Activated gamma-delta T cell treated with Interleukin-2 at 50 U/mL for 16 hours (primary cell): ENCODE results near the gene EXOC6B.

Source experiments
- DNase-seq: peaks from one replicate; pipeline ENCODE4 v3.0.0-alpha.2; 2020

Gene EXOC6B

DNA sequence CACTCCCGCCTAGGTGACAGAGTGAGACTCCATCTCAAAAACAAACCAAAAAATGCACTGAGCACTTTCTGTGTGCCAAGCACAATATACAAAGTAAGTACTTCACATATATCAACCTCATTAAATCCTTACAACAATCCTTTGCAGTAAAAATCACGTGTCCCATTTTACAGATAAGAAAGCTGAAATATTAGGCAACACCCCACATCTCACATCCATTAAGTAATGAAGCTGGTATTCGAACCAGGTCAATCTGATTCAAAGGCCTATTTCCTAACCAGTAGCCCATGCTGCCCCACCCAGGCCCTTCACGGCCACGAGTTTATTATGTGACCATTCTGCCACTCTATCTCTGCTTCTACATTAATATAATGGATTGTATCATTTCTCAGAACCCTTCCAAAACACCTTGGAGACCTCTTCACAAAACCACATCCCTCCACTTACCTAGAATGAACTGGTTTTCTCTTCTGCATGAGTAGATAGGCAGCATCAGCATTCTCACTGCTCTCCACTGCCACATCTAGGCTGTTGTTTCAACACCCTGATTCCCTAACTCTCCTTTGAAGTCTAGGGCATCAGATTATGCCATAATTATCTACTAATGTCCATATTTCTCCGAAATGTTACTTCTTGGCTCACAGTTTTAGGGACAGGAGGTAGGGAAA is 3.1 kb upstream of the EXOC6B start:
- no peak for DNase-seq

DNA sequence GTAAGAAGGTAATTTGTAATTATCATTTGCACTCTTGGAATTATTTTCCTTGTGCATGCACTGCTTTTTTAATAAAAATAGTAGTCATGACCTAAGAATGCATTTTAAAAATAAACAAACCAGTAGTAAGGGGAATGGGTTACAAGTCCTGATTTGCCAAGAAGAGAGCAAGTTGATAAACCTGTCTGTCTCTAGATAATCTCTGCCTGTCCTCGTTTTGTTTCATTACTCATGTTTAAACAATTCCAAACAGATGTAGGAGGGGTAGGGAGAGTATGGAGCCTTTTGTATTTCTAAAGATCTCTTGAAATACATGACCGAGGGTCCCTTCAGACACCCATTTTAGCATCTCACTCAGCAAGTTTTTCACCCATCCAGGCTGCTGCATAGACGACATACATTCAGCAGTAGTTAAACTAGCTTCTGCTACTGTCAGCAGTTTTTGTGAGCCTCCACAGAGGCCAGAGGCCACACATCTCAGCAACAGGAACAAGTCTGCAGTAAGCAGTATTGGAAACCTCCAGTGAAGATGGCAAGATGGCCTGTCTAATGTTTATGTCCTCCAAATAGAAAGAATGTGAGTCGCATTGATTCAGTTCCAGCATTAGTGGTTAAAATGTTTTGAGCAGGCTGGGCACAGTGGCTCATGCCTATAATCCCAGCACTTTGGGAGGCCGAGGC is 2.3 kb upstream of the EXOC6B start:
- no peak for DNase-seq

DNA sequence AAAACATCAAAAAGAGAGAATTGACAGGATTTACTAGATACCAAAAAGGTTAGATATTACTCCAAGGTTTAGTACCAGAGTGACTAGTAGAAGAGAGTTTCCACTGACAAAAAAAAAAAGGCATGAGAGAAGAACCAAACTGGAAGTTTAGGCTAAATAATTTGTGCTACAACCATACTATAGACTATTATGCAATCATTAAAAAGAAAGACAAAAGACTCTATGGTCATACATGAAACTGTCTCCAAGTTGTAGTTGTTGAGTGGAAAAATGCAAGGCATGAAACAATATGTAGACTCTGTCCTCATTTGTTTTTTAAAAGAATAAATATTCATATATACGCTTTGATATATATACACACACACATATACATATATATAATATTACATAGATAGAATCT is 1.7 kb upstream of the EXOC6B start:
- DNase-seq = no peak

DNA sequence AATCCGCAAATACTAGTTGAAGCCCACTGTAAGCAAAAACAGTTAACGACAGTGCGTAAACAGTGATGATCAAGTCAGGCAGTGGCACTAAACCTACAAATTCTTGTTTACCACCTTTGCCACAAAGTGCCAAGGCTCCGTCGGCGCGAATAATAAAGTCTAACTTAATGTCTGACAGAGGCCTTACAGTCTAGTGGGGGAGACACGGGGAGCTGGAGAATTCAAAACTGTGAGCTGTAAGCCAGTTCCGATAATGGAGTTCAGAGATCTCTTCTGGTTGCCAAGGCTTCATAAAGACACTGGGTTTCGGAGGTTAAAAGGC is 284 bp upstream of the EXOC6B start:
- DNase-seq = no peak

DNA sequence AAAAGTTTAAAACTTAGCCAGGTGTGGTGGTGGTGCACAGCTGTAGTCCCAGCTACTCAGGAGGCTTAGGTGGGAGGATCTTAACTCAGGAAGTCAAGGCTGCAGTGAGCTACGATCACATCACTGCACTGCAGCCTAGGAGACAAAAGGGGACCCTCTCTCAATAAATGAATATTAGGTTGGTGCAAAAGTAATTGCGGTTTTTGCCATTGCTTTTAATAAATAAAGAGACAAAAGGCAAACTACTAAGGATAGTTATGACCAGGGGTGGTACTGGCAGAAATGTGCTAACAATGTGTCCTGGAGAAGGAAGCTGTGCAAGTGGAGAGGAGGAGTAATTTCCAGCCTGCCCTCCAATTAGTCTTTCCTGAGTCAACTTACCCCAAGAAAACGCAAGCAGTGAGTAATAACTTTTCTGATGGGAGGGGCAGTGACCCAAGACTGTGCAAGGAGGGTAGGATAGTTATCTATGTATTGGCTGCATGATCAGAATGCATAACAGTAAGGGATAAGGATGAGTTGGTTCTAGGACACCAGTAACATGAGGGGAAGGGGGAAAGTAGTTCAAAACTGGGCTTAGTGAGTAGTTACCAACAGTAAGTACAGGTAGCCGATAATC is 1.5 kb downstream of the EXOC6B start:
- DNase-seq = no peak

DNA sequence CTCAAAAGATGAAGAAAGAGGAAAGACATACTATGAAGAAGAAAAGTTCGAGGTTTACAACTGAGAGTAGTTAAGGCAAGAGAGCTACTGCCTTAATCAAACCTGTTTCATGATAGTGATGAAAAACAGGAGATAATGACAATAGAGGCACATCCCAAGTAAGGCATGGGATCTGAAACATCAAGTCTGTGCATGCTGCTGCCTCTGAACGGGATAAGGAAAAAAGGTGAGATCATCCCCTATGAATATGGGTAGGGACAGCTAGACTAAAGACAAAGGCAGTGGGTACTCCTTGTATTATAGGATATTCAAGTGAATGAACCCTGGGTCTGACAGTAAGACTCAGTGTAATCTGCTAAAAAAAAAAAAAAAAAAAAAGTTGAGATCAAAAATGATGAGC is 3.0 kb downstream of the EXOC6B start:
- no peak for DNase-seq

DNA sequence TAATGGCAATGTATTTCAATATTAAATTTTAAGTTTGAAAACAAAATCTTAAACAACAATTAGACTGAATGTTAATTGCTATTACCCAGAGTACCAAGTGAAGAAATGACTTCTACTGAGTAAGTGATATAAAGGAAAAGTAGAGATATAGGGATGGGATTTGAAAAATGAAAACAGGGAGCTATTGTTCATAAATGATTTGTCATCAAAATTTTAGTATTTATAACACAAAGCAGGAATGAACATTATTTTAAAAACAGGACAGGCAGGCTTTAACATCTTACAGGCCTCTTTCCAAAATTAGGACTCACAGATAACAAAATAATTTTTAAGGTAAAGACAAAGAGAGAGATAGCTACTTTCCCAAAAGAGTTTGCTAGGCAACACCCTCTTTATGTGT is 3.9 kb downstream of the EXOC6B start:
- no peak for DNase-seq

DNA sequence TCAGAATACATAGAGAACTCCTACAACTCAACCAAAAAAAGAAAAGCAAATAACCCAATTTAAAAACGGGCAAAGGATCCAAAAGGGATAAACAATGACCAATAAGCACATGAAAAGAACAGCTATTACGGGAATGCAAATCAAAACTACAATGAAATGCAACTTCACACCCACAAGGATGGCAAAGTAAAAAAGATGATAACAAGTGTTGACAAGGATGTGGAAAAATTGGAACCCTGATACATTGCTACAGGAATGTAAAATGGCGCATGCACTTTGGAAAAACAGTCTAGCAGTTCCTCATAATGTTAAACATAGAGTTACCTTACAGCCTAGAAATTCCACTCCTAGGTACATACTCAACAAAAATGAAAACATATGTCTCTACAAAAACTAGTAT is 4.7 kb downstream of the EXOC6B start:
- no peak for DNase-seq

DNA sequence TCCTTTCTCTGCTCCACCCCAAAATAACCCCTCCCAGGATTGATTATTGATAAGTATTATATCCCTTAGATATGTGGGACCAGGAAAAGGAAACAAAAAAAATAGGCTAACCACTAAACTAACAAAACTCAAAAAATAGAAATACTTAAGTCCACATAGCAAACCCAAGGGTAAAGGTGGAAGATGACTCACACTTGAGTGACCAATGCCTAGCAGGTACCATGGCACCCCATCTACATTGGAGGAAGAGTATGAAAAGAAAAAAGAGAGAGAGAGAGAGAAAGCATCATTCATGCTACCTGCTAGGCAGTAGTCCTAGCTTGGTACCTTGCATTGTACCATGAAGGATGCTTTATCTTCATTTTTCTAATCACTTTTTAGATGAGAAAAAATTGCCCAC is 6.3 kb downstream of the EXOC6B start:
- DNase-seq = no peak

DNA sequence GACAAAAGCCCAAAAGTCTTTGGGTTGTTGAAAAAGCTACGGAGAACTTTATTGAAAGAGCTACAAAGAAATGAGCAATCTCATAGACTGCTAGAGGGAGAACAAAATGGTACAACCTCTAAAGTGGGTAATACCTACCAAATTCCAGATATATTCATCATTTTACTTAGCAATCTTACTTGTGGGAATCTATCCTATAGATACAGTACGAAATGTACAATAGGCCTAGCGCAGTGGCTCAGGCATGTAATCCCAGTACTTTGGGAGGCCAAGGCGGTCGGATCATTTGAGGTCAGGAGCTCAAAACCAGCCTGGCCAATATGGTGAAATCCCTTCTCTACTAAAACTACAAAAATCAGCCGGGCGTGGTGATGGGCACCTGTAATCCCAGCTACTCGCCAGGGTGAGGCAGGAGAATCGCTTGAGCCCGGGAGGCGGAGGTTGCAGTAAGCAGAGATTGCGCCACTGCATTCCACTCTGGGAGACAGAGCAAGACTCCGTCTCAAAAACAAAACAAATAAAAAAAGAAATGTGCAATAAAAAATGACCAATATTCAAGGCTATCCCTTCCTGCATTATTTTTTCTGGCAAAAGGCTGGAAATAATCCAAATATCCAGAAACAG is 10.1 kb downstream of the EXOC6B start:
- no peak for DNase-seq

DNA sequence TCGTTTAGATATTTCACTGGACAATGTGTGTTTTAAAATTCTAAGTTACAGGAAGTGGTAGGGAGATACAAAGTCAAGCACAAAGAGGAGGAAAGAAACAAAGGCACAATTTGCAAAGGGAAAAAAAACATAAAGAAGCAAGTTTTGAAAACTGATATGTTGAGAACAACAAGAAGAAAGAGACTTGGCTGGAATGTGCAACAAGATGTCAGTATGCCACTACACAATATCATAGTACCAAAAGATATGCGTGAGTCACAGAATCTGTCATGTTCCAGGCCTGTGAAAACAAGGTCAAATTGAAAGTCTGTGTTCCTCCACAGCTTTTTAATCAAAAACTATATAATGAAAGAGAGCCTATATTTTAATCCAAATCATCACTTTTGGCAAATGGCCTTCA is 12.0 kb downstream of the EXOC6B start:
- DNase-seq = no peak

DNA sequence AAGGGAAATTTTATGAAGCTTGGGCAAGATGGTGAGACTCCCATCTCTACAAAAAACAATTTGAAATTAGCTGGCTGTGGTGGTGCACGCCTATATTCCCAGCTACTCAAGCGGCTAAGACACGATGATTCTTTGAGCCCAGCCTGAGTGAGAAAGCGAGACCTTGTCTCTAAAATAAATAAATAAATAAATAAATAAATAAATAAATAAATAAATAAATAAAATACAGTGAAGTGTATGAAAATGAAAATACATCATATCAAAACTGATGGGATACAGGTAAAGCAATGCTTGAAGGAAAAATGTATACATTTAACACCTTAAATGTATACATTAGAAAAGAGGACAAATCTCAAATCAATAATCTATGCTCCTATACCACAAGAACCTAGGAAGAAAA is 15.7 kb downstream of the EXOC6B start:
- no peak for DNase-seq

DNA sequence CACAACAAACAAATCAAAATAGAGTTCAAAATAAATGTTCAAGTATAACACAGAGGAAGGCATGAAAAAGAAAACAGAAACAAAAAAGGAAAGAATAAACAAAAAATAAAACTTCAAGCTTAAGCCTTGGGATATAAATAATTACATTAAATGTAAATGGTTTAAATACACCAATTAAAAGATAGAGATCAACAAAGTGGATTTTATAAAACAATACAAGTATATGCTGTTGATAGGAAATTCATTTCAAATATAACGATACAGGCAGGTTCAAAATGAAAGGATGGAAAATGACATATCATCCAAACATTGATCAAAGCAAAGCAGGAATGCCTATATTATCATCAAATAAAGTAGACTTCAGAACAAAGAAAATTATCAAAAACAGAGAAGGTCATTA is 16.7 kb downstream of the EXOC6B start:
- DNase-seq = no peak

DNA sequence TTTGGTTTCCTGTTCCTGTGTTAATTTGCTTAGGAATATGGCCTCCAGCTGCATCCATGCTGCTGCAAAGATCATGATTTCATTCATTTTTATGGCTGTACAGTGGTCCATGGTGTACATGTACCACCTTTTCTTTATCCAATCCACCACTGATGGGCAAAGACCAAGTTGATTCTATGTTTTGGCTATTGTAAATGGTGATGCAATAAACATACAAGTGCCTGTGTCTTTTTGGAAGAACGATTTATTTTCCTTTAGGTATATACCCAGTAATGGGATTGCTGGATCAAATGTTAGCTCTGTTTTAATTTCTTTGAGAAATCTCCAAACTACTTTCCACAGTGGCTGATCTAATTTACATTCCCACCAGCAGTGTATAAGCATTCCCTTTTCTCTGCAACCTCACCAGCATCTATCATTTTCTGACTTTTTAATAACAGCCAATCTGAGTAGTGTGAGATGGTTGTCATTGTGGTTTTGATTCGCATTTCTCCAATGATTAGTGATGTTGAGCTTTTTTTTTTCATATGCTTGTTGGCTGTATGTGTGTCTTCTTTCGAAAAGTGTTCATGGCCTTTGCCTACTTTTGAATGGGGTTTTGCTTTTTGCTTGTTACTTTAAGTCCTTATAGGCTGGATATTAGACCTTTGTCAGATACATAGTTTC is 19.4 kb downstream of the EXOC6B start:
- DNase-seq = no peak

DNA sequence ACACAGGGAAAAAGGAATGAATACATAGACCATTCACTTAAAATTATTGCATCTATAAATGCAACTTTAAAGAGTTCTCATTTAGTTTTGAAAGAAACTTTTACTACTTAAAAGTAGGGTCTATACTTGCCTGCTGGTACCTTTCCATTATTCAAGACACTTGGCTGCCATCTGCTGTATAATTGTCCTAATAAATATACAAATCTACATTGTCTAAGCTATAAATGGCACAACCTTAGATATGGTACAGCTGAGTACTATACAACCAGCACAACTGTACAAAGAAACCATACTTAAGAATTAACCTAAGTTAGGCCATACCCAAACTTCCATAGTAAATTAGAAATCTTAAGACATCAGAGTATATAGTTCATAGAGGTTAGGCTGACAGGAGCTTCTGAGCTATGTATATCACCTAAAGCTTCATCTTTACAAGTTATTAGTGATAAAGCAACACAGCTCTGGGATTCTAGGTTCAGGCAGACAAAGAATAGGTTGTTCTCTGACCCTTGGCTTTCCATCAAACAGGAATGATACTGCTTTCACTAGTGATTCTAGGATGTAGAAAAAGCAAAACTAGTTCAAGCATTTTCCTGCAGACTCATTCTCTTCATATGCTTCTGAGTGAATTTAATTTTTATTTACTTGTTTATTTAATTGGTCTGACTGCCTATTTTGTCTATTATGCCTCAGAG is 22.1 kb downstream of the EXOC6B start:
- no peak for DNase-seq

DNA sequence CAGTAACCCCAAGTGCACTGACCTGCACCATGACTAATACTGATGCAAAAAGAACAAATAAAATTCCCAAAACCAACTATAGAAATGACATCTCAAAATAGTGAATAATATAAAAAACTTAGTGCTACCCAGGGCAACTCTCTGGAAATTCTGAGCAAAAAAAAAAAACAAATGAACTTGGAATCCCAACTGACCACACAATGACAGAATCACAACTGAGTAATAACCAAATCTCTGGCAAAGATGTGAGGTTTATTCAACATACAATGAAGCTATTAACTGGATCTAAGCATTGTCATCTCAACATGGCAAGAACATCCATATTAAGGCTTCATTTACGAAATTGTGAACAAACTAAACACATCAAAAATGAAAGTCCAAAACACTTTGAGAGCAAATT is 22.7 kb downstream of the EXOC6B start:
- DNase-seq = no peak

DNA sequence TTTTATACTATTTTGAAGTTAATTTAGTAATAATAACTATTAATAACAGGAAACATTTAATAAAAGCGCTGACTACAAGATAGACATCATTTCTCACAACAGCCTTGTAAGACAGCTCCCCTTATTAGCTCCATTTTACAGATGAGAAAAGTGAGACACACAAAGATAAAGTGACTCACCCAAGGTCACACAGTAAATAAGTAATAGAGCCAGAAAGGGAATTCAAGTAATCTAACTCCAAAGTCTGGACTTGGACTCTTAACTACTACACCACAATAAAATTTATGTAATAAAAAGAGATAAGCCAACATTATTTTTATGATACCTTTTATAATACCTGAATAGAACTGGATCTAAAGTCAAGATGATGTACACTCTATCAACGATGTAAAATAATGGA is 25.3 kb downstream of the EXOC6B start:
- DNase-seq = no peak

DNA sequence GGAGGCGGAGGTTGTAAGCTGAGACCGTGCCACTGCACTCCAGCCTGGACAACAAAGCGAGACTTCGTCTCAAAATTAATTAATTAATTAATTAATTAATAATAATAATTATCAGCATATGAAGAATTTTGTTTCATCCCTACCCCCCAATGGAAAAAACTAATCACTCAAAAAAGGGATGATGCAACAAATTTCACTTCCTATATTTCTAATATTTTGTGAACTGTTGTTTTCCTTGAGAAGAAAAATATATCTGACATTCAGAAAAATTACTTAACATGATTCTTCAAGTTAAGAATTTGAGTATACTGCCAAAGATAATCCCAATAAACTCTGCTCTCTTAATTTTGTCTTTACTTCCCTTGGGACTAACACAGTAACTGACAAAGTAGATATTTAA is 28.1 kb downstream of the EXOC6B start:
- no peak for DNase-seq

DNA sequence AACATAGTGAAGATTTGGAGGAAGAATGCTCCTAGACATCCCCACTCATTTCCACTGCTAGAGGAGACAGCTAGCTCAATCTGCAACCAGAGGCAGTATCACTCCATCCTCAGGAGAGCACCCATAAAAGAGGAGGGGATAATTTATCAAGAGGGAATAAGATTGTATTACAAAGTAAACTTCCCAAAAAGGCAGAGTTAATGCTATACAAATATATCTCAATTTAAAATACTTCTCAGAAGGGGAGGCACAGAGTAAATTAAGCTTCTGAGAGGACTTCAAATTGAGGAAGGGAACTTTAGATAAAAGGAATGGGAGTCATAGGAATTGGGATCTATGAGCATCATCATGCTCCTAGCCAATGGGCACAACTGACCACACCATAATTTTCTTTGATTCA is 29.1 kb downstream of the EXOC6B start:
- DNase-seq = no peak

DNA sequence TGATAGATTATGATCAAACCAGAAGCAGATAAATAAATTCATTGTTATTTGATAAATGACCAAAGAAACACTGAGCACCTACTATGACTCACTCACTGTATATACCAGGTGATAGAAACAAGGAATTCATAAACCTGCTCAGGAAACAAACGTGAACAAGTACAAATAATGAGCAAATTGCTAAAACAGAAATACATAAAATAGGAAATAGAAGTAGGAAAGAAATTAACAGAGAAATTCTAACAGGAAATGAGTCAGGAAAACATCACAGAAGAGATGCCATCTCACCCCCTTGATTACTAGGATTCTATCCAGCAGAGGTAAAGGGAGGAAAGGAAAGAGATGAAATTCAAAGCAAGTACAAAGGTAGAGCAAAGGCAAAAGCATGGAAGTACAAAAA is 31.3 kb downstream of the EXOC6B start:
- DNase-seq = no peak

DNA sequence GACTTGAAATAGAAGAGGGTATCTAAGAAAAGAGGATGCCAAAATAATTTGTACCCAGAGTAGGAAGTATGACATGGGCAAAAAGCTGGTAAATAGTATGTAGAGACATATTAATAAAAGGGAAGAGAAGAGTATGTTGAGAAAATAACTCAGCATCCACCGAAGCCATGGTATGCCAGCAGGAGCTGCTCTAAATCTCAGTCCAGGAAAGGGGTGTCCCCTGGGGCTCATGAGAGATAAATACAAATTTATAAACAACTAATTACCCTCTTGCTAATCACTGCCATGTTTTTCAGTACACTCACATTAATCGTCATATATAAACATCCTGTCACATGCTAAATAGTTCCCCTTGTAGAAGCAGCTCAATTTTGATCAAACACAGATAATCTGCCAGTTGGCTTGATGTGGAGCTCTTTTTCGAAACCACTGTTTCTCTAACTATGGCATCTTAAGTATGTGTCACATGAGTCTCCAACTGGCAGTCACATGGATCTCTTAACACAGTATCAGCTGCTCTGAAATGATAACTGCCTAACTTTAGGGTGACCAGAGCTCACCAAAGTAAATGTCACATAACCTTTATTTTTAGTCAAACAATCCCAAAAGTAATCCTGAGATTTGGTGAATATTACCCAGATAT is 31.9 kb downstream of the EXOC6B start:
- no peak for DNase-seq

DNA sequence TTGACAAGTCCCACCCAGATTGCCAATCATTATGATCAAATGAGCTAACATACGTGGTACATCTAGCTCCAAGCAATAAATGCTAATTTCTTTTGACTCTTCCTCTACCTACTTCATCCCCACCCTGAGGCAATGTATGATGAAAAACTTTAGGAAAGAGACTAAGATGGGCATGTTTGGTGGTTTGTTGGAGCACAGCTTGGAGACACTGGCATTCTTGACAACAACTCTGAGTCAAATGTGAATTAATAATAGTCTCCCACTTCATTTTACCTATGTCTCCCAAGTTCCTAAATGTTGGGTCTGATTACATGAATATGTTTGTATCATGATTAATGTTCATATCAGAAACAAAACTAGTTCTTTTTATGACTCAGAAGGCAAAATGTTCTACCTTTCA is 36.6 kb downstream of the EXOC6B start:
- no peak for DNase-seq

DNA sequence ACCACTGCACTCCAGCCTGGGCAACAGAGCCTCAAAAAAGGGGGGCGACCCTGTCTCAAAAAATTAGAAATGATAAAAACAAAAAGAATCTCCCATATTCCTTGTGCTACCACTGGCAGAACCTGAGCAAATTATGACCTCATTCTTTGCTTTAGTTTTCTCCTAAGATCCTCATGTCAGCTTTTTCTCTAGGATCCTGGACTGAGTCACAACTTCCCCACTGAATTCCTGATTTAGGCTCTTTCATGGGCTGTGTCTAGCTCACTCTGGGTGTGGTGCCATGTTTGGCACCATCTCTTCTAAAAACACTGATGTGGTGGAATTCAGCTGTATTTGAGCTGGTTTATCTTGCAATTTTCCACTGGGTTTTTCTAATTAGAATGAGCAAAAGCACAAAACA is 37.1 kb downstream of the EXOC6B start:
- DNase-seq = no peak
